ENCODE data around the gene FOXD1. TPM values are rescaled to one million over a fixed set of nuclear protein-coding genes. Genes with fewer than 3 reads are reported as not detected.

Gene FOXD1
- 0.09 TPM in 1 of 3 replicates, not detected in the others for total RNA-seq

GRCh38 chr5:73448463-73449136 is at the start of gene FOXD1:
FOXD1 (minus strand) TSS chr5:73448777; CDS start chr5:73448362, 415 bp downstream.
- no peaks in the 10 kb centered on the region for H3K9me3 Mint-ChIP-seq
- TF ChIP-seq CTCF (IDR thresholded peaks at IDR 0.05; ENCODE audit: unreplicated experiment): no peak
- H3K36me3 Mint-ChIP-seq: no peaks in the 10 kb centered on the region
- H3K27me3 Mint-ChIP-seq (ENCODE audit: low read depth): peaks cover 89% of the 10 kb centered on the region
- peak; percentile 27 to 65 for DNase-seq (ENCODE audit: low spot score in 2 of 2, unreplicated experiment in 2 of 2)
- H3K4me1 Mint-ChIP-seq: peaks cover 11% of the 10 kb centered on the region
- H3K4me3 Mint-ChIP-seq: peak within 1 kb of the TSS; percentile 68
- H3K27ac Mint-ChIP-seq: no peak within 1 kb of the TSS

GRCh38 chr5:73497497-73498056 is 49.0 kb upstream of the FOXD1 start:
- Mint-ChIP-seq H3K27ac (peak overlapping the region; percentile 100), H3K9me3 (no peaks in the 10 kb centered on the region), H3K4me1 (peaks cover 33% of the 10 kb centered on the region), H3K27me3 (ENCODE audit: low read depth) (peaks cover 6% of the 10 kb centered on the region), H3K36me3 (peaks cover 18% of the 10 kb centered on the region), H3K4me3 (peak overlapping the region; percentile 98)
- no peak for DNase-seq (ENCODE audit: low spot score in 2 of 2, unreplicated experiment in 2 of 2)
- no peak for TF ChIP-seq CTCF (IDR thresholded peaks at IDR 0.05; ENCODE audit: unreplicated experiment)

GRCh38 chr5:73496984-73497457 is 48.4 kb upstream of the FOXD1 start:
- Mint-ChIP-seq H3K4me3 (peak overlapping the region; percentile 98), H3K27ac (peak overlapping the region; percentile 100), H3K27me3 (ENCODE audit: low read depth) (peaks cover 6% of the 10 kb centered on the region), H3K4me1 (peaks cover 33% of the 10 kb centered on the region), H3K9me3 (no peaks in the 10 kb centered on the region), H3K36me3 (peaks cover 13% of the 10 kb centered on the region)
- peak; percentile 50 for TF ChIP-seq CTCF (IDR thresholded peaks at IDR 0.05; ENCODE audit: unreplicated experiment)
- DNase-seq (ENCODE audit: low spot score in 2 of 2, unreplicated experiment in 2 of 2): no peak

- Mint-ChIP-seq H3K4me3 (no peak overlapping the region), H3K36me3 (peaks cover 7% of the 10 kb centered on the region), H3K27me3 (ENCODE audit: low read depth) (peaks cover 6% of the 10 kb centered on the region), H3K27ac (no peak overlapping the region), H3K9me3 (no peaks in the 10 kb centered on the region), H3K4me1 (peaks cover 33% of the 10 kb centered on the region)
- no peak for TF ChIP-seq CTCF (IDR thresholded peaks at IDR 0.05; ENCODE audit: unreplicated experiment)
- no peak for DNase-seq (ENCODE audit: low spot score in 2 of 2, unreplicated experiment in 2 of 2)
These were observed 47.3 kb upstream of the FOXD1 start for GRCh38 chr5:73495772-73496335.

GRCh38 chr5:73494721-73495120 is 46.1 kb upstream of the FOXD1 start:
- peaks cover 6% of the 10 kb centered on the region for H3K27me3 Mint-ChIP-seq (ENCODE audit: low read depth)
- H3K4me1 Mint-ChIP-seq: peaks cover 25% of the 10 kb centered on the region
- H3K27ac Mint-ChIP-seq: peak overlapping the region; percentile 25
- peaks cover 3% of the 10 kb centered on the region for H3K36me3 Mint-ChIP-seq
- no peak for DNase-seq (ENCODE audit: low spot score in 2 of 2, unreplicated experiment in 2 of 2)
- no peaks in the 10 kb centered on the region for H3K9me3 Mint-ChIP-seq
- no peak overlapping the region for H3K4me3 Mint-ChIP-seq
- no peak for TF ChIP-seq CTCF (IDR thresholded peaks at IDR 0.05; ENCODE audit: unreplicated experiment)

All from mesothelial cell of epicardium (in vitro differentiated cells).